ENCODE data around the gene MLX.
A peak's percentile ranks its signal among the peaks of the same experiment; 100 is the strongest.
"Not testable (repeated sequence)": the region's sequence is repeated elsewhere in the genome, so short reads cannot be mapped to it uniquely, and the experiment has no call there.

Gene MLX

DNA sequence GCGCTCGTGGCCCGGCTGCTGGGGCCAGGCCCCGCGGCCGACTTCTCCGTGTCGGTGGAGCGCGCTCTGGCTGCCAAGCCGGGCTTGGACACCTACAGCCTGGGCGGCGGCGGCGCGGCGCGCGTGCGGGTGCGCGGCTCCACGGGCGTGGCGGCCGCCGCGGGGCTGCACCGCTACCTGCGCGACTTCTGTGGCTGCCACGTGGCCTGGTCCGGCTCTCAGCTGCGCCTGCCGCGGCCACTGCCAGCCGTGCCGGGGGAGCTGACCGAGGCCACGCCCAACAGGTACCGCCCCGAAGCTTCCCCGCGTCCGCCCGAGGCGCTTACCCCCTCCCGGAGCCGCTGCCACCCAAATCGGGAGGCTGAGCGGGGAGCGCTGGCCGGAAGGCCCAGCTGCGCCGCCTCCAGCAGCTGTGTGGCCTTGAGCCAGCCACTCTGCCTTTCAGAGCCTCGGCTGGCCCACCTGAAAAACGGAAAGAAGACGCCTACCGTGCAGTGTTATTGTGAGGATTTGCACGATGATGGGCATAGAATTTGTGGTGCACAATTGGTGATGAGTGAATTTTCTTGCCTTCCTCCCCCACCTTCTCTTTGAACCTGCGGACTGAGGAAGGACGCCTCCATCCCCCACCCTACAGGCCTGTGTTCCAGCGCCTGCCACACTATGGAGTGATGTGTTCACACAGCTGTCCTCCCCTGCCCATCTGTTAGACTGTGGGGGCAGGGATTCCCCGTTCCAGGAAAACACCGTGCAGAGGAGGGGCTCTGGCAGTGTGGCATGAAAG, 30.3 kb upstream of the MLX start:
- DNase-seq (ENCODE audit: low spot score), result peak; percentile 72

DNA sequence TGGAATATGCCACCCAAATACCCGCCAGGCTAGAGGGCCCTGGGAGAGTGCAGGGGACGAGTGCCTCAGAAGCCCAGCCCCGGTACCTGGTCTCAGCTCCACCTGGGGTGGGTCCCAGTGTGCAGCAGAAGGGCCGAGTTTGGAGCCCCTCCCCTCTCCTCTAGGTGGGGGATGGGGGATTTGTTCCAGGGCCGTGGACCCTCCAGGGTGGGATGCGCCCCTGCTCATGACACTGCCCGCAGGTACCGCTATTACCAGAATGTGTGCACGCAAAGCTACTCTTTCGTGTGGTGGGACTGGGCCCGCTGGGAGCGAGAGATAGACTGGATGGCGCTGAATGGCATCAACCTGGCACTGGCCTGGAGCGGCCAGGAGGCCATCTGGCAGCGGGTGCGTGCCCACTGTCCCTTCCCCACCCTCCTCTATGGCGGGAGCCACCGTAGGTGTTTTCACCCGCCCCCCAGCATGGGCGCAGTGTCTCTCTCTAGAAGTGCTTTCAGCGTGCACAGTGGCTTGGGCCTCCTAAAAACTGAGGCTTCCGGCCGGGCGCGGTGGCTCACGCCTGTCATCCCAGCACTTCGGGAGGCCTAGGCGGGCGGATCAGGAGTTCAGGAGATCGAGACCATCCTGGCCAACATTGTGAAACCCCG, 29.6 kb upstream of the MLX start:
- no peak for DNase-seq (ENCODE audit: low spot score)

DNA sequence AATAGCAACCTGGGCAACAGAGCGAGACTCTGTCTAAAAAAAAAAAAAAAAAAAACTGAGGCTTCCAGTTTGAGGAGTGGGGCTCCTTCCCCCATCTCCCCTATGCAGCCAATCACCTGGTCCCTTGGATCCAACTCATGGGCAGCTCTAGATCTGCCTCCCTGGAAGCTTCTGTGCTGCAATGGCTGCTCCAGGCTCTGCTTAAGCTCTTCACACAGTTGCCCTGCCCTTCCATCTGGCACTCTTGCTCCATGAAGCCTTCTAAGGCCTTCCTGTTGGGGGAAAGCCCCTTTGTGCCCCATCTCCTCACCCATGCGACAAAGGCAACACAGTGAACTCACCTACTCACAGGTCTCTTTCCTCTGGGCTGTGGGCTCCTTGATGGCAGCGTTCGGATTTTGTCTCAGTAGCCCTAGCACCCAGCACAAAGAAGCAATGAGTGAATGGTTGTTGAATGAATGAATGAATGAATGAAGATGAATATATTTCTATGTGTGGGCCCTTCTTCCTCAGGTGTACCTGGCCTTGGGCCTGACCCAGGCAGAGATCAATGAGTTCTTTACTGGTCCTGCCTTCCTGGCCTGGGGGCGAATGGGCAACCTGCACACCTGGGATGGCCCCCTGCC, 29.0 kb upstream of the MLX start:
- DNase-seq (ENCODE audit: low spot score), result no peak

DNA sequence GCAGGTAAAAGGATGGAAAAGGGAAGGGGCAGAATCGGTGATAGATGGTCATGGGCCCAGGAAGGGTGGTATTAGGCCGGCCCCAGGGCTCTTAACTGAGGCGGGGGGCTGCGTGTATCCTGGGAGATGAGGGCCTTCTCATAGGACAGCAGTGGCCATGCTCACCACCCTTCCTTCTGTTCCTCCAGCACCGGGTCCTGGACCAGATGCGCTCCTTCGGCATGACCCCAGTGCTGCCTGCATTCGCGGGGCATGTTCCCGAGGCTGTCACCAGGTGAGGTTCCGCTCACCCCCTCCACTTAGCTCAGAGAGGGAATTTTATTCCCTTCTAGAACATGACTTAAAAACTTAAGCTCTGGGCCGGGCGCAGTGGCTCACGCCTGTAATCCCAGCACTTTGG, 28.4 kb upstream of the MLX start:
- DNase-seq (ENCODE audit: low spot score), result no peak

DNA sequence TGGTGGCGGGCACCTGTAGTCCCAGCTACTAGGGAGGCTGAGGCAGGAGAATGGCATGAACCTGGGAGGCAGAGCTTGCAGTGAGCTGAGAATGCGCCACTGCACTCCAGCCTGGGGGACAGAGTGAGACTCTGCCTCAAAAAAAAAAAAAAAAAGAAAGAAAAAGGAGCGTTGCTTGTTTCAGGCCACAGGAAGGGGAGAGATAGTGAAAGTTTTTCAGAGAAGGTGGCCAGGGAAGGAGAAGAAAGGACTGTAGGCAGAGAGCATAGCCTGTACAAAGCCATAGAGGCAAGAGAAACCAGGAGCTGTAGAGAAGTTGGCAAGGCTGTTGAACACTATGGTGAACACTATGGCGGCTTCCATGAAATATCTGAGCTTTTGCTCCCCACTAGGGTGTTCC, 26.3 kb upstream of the MLX start:
- not testable (repeated sequence) for DNase-seq (ENCODE audit: low spot score)

DNA sequence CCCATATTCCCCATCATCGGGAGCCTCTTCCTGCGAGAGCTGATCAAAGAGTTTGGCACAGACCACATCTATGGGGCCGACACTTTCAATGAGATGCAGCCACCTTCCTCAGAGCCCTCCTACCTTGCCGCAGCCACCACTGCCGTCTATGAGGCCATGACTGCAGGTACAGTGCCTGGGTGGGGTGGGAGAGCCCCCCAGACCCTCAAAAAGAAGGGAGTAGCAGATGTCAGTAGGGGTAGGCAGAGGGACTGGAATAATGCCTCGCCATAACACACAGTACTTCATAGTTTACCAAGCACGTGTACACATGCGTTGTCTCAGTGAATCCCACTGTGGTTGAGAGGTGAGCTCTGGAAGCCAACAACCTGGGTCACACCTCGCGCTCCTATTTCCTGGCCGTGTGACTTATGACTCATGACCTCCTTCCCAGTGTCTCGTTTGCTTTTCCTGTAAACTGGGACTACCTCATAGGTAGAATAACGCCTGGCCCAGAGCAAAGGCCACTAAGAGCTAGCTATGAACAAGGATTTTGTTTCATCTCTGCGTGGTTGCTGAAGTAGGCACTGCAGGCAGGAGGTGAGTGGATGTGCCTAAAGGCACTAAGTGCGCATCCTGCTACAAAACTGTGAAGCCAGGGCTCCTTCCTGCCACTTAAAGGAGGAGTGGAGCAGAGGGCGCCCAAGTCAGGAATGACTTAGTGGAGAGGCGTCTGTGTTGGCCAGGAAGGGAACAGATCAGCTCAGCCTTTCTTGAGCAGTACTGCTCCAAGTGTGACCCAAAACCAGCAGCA, 25.7 kb upstream of the MLX start:
- DNase-seq (ENCODE audit: low spot score), result no peak

DNA sequence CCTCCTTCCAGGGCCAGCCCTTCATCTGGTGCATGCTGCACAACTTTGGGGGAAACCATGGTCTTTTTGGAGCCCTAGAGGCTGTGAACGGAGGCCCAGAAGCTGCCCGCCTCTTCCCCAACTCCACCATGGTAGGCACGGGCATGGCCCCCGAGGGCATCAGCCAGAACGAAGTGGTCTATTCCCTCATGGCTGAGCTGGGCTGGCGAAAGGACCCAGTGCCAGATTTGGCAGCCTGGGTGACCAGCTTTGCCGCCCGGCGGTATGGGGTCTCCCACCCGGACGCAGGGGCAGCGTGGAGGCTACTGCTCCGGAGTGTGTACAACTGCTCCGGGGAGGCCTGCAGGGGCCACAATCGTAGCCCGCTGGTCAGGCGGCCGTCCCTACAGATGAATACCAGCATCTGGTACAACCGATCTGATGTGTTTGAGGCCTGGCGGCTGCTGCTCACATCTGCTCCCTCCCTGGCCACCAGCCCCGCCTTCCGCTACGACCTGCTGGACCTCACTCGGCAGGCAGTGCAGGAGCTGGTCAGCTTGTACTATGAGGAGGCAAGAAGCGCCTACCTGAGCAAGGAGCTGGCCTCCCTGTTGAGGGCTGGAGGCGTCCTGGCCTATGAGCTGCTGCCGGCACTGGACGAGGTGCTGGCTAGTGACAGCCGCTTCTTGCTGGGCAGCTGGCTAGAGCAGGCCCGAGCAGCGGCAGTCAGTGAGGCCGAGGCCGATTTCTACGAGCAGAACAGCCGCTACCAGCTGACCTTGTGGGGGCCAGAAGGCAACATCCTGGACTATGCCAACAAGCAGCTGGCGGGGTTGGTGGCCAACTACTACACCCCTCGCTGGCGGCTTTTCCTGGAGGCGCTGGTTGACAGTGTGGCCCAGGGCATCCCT, 23.5 kb upstream of the MLX start:
- no peak for DNase-seq (ENCODE audit: low spot score)

DNA sequence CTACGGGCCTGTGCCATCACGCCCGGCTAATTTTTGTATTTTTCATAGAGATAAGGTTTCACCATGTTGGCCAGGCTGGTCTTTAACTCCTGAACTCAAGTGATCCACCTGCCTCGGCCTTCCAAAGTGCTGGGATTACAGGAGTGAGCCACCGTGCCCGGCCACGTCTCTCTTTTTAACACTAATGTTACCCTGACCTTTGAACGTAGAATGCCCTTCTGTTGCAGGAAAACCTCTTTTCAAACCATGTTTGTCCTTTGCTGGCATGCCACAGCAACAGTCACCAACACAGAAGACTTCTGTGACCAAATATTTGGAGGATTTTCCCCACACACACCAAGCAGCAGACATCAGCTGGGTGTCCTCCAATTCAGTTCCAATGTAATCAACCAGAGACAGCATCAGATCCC, 22.0 kb upstream of the MLX start:
- DNase-seq (ENCODE audit: low spot score), result no peak

DNA sequence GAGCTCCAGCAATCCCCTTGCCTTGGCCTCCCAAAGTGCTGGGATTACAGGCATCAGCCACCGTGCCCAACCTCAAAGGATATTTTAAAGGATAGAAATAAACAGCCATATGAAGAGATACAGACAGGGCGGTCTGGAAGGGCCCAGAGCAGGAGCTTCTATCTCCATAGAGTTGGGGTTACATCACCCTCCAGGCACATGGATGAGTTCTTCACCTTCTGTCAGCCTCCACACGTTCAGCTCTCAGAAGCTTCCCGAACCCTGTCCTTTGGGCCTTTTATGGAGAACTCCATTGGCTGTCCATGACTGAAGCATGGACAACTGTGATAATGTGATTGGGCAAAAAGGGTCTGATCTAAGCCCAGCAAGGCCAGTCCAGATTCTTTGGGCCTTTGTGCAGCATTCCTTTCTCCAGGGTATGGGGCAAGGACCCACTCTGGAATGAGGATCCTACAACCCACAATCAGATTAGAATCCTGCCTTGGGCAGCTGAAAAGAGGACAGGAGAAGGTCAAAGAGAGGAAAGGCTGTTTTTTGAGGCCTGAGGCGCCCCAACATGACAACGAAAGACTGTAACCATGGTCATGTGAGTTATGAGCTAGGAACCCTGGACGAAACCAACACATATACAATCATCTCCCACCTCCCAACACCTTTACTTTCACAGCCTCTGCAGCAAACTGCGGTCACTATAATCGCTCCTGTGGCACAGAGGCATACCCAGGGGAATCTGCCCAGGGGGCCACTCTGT, 21.0 kb upstream of the MLX start:
- not testable (repeated sequence) for DNase-seq (ENCODE audit: low spot score)

DNA sequence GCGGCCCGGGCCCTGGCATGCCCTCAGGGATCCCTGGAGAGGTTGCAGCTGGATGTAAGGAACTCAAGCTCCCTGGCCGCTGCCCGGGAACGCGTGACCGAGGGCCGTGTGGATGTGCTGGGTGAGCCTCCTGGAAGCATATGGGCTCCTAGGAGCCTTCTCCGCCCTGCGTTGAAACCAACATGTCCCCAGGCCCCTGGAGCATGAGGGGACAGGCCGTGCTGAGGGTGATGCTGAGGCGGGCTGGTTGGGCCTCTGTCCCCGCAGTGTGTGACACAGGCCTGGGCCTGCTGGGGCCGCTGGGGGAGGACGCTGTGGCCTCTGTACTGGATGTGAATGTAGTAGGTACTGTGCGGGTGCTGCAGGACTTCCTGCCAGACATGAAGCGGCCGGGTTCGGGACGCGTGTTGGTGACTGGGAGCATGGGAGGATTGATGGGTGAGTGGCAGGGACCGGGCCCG, 19.9 kb upstream of the MLX start:
- no peak for DNase-seq (ENCODE audit: low spot score)

DNA sequence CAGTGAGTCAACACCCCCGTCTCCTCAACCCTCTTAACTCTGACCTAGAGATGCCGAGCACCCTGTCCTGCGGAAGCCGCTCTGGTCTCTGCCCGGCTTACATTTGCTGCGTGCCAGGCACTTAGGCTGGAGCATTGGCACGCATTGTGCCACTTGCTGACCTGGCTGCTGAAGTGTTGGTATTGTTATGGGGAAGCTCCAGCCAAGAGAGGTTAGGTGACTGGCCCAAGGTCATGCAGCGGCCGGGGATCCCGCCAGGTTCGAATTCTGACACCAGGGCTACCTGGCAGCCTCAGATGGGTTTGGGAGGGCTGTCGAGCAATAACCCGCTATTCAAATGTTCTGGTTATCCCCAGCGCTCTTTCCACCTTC, 19.2 kb upstream of the MLX start:
- no peak for DNase-seq (ENCODE audit: low spot score)

DNA sequence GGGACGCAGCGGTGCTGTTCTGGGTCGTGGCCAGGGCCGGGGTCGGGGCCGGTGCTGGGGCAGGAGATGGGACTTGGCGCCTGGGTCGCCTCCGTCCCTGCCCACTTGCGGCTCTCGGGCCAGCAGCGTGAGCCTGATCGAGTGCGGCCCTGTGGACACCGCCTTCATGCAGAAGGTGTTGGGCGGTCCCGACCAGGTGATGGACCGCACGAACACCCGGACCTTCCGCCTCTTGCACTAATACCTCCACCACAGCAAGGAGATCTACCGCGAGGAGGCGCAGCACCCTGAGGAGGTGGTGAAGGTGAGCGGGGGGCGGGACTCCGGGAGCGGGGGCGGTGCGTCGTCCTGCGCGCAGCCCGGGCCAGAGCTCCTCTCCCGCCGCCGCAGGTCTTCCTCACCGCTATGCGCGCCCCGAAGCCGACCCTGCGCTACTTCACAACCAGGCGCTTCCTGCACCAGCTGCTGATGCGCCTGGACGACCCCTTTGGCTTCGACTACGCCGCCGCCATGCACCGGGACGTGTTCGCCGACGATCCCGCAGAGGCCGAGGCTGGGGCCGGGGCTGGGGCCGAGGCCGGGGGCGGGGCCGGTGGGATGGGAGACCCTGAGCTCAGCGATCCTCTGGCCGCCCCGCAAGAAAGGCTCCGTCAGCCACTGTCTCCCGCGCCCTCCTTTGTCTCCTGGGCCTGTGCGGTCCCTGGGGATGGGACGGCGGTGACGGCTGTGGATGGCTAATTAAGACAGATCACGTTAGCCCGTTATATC, 18.6 kb upstream of the MLX start:
- peak; percentile 60 for DNase-seq (ENCODE audit: low spot score)

DNA sequence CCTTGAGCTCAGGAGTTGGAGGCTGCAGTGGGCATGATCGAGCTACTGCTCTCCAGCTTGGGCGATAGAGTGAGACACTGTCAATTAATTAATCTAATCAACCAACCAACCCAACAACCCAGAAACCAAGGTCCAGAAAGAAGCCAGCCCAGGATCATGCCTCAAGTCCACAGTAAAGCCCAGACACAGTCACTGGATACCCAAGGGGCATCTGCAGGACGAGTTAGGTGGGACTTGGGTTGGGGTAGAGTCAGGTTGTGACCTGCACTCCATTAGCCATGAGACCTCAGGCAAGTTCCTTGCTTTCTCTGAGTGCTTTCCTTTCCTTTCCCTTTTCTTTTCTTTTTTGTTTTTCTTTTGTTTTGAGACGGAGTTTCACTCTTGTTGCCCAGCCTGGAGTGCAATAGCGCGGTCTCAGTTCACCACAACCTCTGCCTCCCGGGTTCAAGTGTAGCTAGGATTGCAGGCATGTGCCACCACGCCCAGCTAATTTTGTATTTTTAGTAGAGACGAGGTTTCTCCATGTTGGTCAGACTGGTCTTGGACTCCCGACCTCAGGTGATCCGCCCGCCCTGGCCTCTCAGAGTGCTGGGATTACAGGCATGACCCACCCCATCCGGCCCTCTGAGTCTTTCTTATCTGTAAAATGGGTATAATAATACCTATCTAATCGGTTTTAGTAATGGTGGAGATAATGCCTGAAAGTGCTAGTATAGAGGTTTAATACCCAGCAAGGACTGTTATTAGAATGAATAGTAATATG, 17.7 kb upstream of the MLX start:
- no peak for DNase-seq (ENCODE audit: low spot score)

DNA sequence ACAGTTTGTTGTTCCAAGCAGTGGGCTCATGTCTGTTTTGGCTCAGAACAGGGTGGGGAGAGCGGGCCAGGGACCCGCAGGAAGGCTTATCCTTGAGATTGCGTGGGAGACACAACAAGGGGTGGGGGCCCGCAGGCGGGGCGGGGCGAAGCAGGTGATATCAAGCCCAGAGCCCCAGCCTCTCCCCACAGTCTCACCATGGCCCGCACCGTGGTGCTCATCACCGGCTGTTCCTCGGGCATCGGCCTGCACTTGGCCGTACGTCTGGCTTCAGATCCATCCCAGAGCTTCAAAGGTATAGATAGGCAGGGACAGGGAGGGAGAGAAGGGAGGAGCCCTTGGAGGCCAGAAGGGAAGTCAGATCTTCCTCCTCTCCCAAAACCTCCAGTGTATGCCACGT, 14.2 kb upstream of the MLX start, which contains the start of gene HSD17B1:
Gene HSD17B1 (plus strand): TSS at position 188 of the 400 bp plus-strand sequence. CDS start 11 bp downstream, at position 199.
- not testable (repeated sequence) for DNase-seq (ENCODE audit: low spot score)

DNA sequence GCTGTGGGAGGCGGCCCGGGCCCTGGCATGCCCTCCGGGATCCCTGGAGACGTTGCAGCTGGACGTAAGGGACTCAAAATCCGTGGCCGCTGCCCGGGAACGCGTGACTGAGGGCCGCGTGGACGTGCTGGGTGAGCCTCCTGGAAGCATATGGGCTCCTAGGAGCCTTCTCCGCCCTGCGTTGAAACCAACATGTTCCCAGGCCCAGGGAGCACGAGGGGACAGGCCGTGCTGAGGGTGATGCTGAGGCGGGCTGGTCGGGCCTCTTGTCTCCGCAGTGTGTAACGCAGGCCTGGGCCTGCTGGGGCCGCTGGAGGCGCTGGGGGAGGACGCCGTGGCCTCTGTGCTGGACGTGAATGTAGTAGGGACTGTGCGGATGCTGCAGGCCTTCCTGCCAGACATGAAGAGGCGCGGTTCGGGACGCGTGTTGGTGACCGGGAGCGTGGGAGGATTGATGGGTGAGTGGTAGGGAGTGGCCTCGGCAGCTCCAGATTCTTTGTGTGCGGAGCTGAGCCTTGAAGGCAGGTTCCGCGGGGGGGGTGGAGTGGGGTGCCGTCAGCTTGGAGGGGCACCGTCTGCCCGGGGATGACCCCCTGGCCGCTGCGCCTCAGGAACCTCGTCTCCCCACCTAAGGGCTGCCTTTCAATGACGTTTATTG, 13.6 kb upstream of the MLX start:
- DNase-seq (ENCODE audit: low spot score), result no peak

DNA sequence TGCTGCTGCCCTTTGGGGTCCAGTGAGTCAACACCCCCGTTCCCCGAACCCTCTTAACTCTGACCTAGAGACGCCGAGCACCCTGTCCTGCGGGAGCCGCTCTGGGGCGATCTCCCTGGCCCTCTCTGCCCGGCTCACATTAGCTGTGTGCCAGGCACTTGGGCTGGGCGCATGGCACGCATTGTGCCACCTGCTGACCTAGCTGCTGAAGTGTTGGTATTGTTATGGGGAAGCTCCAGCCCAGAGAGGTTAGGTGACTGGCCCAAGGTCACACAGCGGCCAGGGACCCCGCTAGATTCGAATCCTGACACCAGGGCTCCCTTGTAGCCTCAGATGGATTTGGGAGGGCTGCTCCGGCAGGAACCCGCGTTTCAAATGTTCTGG, 13.0 kb upstream of the MLX start:
- DNase-seq (ENCODE audit: low spot score), result no peak

DNA sequence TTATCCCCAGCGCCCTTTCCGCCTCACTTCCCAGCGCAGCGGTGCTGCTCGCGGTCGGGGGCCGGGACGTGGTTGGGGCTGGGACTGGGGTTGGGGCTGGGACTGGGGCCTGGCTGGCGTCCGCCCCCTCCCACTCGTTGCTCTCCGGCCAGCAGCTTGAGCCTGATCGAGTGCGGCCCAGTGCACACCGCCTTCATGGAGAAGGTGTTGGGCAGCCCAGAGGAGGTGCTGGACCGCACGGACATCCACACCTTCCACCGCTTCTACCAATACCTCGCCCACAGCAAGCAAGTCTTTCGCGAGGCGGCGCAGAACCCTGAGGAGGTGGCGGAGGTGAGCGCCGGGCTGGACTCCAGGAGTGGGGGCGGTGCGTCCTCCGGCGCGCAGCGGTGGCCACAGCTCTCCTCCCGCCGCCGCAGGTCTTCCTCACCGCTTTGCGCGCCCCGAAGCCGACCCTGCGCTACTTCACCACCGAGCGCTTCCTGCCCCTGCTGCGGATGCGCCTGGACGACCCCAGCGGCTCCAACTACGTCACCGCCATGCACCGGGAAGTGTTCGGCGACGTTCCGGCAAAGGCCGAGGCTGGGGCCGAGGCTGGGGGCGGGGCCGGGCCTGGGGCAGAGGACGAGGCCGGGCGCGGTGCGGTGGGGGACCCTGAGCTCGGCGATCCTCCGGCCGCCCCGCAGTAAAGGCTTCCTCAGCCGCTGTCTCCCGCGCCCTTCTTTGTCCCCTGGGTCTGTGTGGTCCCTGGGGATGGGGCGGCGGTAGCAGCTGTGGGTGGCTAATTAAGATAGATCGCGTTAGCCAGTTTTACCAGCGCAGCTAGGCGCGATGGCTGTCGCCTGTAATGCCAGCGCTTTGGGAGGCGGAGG, 12.4 kb upstream of the MLX start:
- DNase-seq (ENCODE audit: low spot score), result no peak

Data from hematopoietic multipotent progenitor cell treated with erythropoietin and hydrocortisone succinate and interleukin-3 and kit ligand, for 15 days (in vitro differentiated cells).